PFSK-1 (cell line): ENCODE data around the gene IQCE.

ENCODE experiments used
- FOXP2 ChIP-seq: optimal IDR thresholded peaks from 2 replicates; pipeline ENCODE3; 2011; ENCODE audit warnings: borderline replicate concordance, control low read depth, inconsistent platforms; ENCODE audit not compliant: insufficient read depth; ENCODE audit errors: extremely low read length, extremely low read depth
- POLR2AphosphoS5 ChIP-seq: IDR thresholded peaks from 2 replicates; pipeline ENCODE4 v1.6.1; 2012; ENCODE audit warnings: low read depth, mild to moderate bottlenecking, control low read depth, low read length, moderate library complexity
- REST ChIP-seq, 2 experiments: IDR thresholded peaks; 2 replicates each; pipeline versions ENCODE4 v1.6.1 to v1.8.0; 2011 to 2012; ENCODE audit warnings: low read depth in 2 of 2, low read length in 2 of 2, control low read depth in 1 of 2, inconsistent platforms in 1 of 2, mild to moderate bottlenecking in 1 of 2, moderate library complexity in 1 of 2; ENCODE audit not compliant: insufficient read depth in 1 of 2
- SIN3A ChIP-seq: IDR thresholded peaks from 2 replicates; pipeline ENCODE4 v1.6.1; 2012; ENCODE audit warnings: mild to moderate bottlenecking, low read length, moderate library complexity, borderline replicate concordance; ENCODE audit not compliant: insufficient read depth
- TAF1 ChIP-seq: IDR thresholded peaks from 2 replicates; pipeline ENCODE4 v1.6.1; 2012; ENCODE audit warnings: low read length, control low read depth, borderline replicate concordance; ENCODE audit not compliant: insufficient read depth

Gene IQCE

DNA sequence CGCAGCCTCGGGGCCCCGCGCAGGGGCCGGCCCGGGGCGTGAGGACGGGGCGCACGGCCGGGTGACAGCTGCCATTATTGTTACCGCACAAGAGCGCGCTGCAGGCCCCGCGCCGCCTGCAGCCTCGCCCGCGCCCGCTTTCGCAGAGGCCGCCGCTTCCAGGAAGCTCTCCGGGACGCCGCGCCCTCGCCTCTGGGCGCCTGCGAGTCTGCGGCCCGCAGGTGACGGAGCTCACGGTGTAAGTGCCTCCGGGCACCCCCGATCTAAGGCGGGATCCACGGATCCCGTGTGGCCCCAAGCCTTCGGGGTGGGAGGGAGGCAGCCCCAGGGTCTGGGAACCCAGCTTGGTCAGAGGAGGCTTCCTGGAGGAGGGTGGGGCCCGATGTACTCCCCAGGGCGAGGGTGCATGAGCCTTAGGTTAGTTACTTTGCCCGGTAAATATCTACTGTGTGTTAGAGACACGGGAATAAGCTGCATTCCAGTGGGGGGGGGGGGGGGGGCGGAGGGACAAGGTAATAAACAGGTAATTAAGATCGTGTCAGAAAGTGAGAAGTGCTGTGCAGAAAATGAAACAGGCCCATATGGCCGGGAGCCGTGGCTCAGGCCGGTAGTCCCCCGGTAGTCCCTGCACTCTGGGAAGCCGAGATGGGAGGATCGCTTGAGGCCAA lies 638 bp downstream of the IQCE start:
- no peak for TF ChIP-seq FOXP2

- TF ChIP-seq POLR2AphosphoS5 = no peak
- TF ChIP-seq FOXP2 = peak; percentile 61
These were observed 6.3 kb downstream of the IQCE start for GRCh38 chr7:2564970-2565540.

- TF ChIP-seq TAF1 (no peak), POLR2AphosphoS5 (no peak), FOXP2 (no peak), SIN3A (no peak), REST (IDR thresholded peaks at IDR 0.05; ENCODE audit: insufficient read depth in 1 of 2, low read depth in 2 of 2, low read length in 2 of 2) (no peak)
These were observed 7.6 kb downstream of the IQCE start for GRCh38 chr7:2566348-2566889.

DNA sequence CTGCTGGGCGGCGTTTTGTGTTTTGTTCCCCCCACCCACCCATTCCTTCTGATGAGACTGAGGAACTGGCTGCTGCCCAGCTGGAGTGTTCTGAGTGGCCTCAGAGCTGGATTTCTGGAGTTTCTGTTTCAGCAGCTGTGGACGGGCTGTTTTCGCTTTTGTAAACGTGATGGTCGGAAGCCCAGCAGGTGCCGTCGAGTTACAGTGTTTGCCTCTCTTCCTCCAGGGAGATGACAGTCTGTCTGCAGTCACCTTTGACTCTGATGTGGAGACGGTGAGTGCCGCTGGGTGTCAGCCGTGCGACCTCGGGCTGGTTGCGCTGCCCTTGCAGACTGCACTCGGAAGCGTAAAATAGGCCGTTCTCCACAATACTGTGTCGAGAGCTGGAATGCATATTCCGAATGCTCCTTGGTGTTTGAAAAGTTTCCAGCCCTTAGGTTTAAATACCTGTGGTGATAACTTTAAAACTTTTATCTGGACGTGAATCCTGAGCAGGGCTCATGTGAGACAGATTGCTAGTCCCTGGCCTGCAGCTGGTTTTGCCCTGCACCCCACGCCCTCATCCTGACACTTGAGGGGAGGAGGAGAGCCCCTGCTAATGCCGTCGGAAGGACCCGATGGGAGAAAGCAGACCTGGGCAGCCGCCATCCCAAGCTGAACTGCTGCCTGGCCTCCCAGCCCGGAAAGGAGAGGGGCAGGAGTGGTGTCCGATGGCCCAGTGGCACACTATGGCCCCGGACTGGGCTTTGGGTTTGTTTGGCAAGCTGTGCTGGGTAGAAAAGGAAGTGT lies 8.3 kb downstream of the IQCE start:
- TF ChIP-seq SIN3A (no peak), REST (IDR thresholded peaks at IDR 0.05; ENCODE audit: insufficient read depth in 1 of 2, low read depth in 2 of 2, low read length in 2 of 2) (no peak)

- TF ChIP-seq FOXP2 = no peak
- no peak for TF ChIP-seq REST (IDR thresholded peaks at IDR 0.05; ENCODE audit: insufficient read depth in 1 of 2, low read depth in 2 of 2, low read length in 2 of 2)
- TF ChIP-seq TAF1 = no peak
- no peak for TF ChIP-seq SIN3A
- no peak for TF ChIP-seq POLR2AphosphoS5
These were observed 9.0 kb downstream of the IQCE start for GRCh38 chr7:2567679-2568278.

DNA sequence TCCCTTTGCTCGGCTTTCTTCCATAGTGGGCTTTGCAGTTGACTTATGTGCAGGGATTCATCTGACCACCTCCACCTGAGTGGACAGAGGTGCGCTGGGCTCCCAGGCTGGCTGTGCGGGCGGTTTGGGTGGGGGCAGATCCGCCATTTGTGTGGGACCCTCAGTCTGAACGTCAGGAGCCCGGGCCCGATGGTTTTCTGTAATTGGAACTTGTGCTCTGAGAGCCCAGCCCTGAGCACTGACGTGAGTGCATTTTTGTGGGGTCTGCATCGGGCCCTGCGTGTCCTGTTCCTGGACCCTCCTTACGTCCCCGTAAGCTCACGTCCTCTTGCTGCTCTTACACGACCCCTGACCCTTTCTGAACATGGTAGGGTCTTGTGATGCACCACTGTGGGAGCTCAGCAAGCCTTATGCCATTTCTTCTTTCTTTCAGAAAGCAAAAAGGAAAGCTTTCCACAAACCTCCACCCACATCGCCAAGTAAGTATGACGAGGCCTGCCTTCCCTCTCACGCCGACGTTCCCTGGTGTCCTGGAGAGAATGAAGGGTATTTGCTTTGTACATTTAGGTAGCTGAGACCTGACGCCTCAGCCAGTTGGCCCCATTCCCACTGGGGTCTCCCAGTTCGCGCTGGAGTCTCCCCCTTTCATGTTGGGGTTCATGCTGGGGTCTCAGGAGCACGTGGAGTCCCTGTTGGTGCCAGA lies 9.9 kb downstream of the IQCE start:
- no peak for TF ChIP-seq REST (IDR thresholded peaks at IDR 0.05; ENCODE audit: insufficient read depth in 1 of 2, low read depth in 2 of 2, low read length in 2 of 2)
- no peak for TF ChIP-seq SIN3A
- TF ChIP-seq POLR2AphosphoS5 = no peak
- TF ChIP-seq TAF1 = no peak
- TF ChIP-seq FOXP2 = no peak
